ENCODE results near the gene SLIT3. TPM values are rescaled to one million over a fixed set of nuclear protein-coding genes. Genes with fewer than 3 reads are reported as not detected.

SLIT3 gene
- total and polyA plus RNA-seq, 2 donors (not counting 3 experiments of a cell fraction or from before 2014, with no cell fraction given) = 0.90 to 1.0 TPM

GRCh38 chr5:168771678-168772077, 529.3 kb downstream of the SLIT3 start:
- POLR2A ChIA-PET = no interaction called here

GRCh38 chr5:168770996-168771395, 529.9 kb downstream of the SLIT3 start:
- ChIA-PET POLR2A (no interaction called here), CTCF (interaction anchor here (0.5 kb wide), 1 partner anchor 32 kb away, joined by 3 read pairs; no protein-coding TSS in a partner anchor)
- Histone ChIP-seq H3K9ac (replicated peaks; ENCODE audit: extremely low read depth, insufficient read depth, low read length) (no peak overlapping the region), H3K4me2 (ENCODE audit: insufficient read depth, low read length) (no peak overlapping the region), H3K27me3 (ENCODE audit: control insufficient read depth in 2 of 2, insufficient read depth in 2 of 2, low read length in 2 of 2) (no peaks in the 10 kb centered on the region), H4K20me1 (replicated peaks; ENCODE audit: control insufficient read depth, extremely low read depth, insufficient read depth, low read length) (no peaks in the 10 kb centered on the region), H3K9me3 (replicated peaks; ENCODE audit: control insufficient read depth, insufficient read depth, low read length) (no peaks in the 10 kb centered on the region), H3K79me2 (ENCODE audit: control insufficient read depth, insufficient read depth, low read length) (no peaks in the 10 kb centered on the region), H3K4me1 (ENCODE audit: control insufficient read depth, extremely low read depth, insufficient read depth, low read length) (no peaks in the 10 kb centered on the region), H3K27ac (ENCODE audit: insufficient read depth, low read depth, low read length) (no peak overlapping the region), H3K4me3 (replicated peaks in 1 of 3; ENCODE audit: insufficient read depth in 1 of 3, low read depth in 1 of 3, low read length in 3 of 3) (no peak overlapping the region), H3K9me1 (replicated peaks; ENCODE audit: control insufficient read depth, extremely low read depth, insufficient read depth, low read length) (no peaks in the 10 kb centered on the region), H2AFZ (ENCODE audit: low read depth, low read length) (no peak overlapping the region), H3K36me3 (ENCODE audit: control insufficient read depth in 2 of 2, extremely low read depth in 1 of 2, insufficient read depth in 2 of 2, low read length in 2 of 2) (no peaks in the 10 kb centered on the region)
- FAIRE-seq = no peak
- intact Hi-C loops (cut with micrococcal nuclease) = no loop called here
- TF ChIP-seq JUN (IDR thresholded peaks at IDR 0.05; ENCODE audit: borderline replicate concordance, insufficient read depth, insufficient read length, low read depth) (no peak), EZH2 (IDR thresholded peaks at IDR 0.05; ENCODE audit: borderline replicate concordance, low read depth, low read length, severe bottlenecking) (no peak), MAX (IDR thresholded peaks at IDR 0.05; ENCODE audit: insufficient read depth, insufficient read length) (no peak), POLR2A (IDR thresholded peaks at IDR 0.05; ENCODE audit: low read depth, low read length) (no peak), GATA2 (IDR thresholded peaks at IDR 0.05; ENCODE audit: insufficient read depth, insufficient read length, low read depth, low read length) (no peak), FOS (IDR thresholded peaks at IDR 0.05; ENCODE audit: borderline replicate concordance, insufficient read depth, low read length) (no peak), MYC (IDR thresholded peaks at IDR 0.05; ENCODE audit: low read depth, low read length) (no peak), CTCF (IDR thresholded peaks at IDR 0.05; ENCODE audit: extremely low read depth in 1 of 2, insufficient read depth in 1 of 2, low read depth in 1 of 2, low read length in 2 of 2) (no peak), POLR2AphosphoS5 (IDR thresholded peaks at IDR 0.05; ENCODE audit: insufficient read depth, low read depth, low read length) (no peak)
- BruUV-seq (replicated peaks) = no TSS peak
- DNase-seq (ENCODE audit: low read depth, low spot score) = no peak
- dilution Hi-C loops (cut with MboI; ENCODE audit: extremely low pct_ligation_motif_present, low sequenced_read_pairs) = no loop called here

More at GRCh38 chr5:168771678-168772077, 529.3 kb downstream of the SLIT3 start:
- FAIRE-seq (no peak), DNase-seq (ENCODE audit: low read depth, low spot score) (no peak)
- CTCF ChIA-PET = interaction anchor here (0.5 kb wide), 1 partner anchor 33 kb away, joined by 3 read pairs; no protein-coding TSS in a partner anchor
- no peaks in the 10 kb centered on the region for H3K36me3 ChIP-seq (ENCODE audit: control insufficient read depth in 2 of 2, extremely low read depth in 1 of 2, insufficient read depth in 2 of 2, low read length in 2 of 2)
- no peak overlapping the region for H2AFZ ChIP-seq (ENCODE audit: low read depth, low read length)
- no peak overlapping the region for H3K4me3 ChIP-seq (replicated peaks in 1 of 3; ENCODE audit: insufficient read depth in 1 of 3, low read depth in 1 of 3, low read length in 3 of 3)
- no peaks in the 10 kb centered on the region for H3K27me3 ChIP-seq (ENCODE audit: control insufficient read depth in 2 of 2, insufficient read depth in 2 of 2, low read length in 2 of 2)
- H3K9me1 ChIP-seq (replicated peaks; ENCODE audit: control insufficient read depth, extremely low read depth, insufficient read depth, low read length) = no peaks in the 10 kb centered on the region
- H3K4me2 ChIP-seq (ENCODE audit: insufficient read depth, low read length) = no peak overlapping the region
- H3K9ac ChIP-seq (replicated peaks; ENCODE audit: extremely low read depth, insufficient read depth, low read length) = no peak overlapping the region
- intact Hi-C loops (cut with micrococcal nuclease) = no loop called here
- dilution Hi-C loops (cut with MboI; ENCODE audit: extremely low pct_ligation_motif_present, low sequenced_read_pairs) = no loop called here
- no peaks in the 10 kb centered on the region for H3K79me2 ChIP-seq (ENCODE audit: control insufficient read depth, insufficient read depth, low read length)
- BruUV-seq (replicated peaks) = no TSS peak
- H3K4me1 ChIP-seq (ENCODE audit: control insufficient read depth, extremely low read depth, insufficient read depth, low read length) = no peaks in the 10 kb centered on the region
- no peak overlapping the region for H3K27ac ChIP-seq (ENCODE audit: insufficient read depth, low read depth, low read length)
- TF ChIP-seq GATA2 (IDR thresholded peaks at IDR 0.05; ENCODE audit: insufficient read depth, insufficient read length, low read depth, low read length) (no peak), POLR2A (IDR thresholded peaks at IDR 0.05; ENCODE audit: low read depth, low read length) (no peak), MAX (IDR thresholded peaks at IDR 0.05; ENCODE audit: insufficient read depth, insufficient read length) (no peak)
- H3K9me3 ChIP-seq (replicated peaks; ENCODE audit: control insufficient read depth, insufficient read depth, low read length) = no peaks in the 10 kb centered on the region
- no peaks in the 10 kb centered on the region for H4K20me1 ChIP-seq (replicated peaks; ENCODE audit: control insufficient read depth, extremely low read depth, insufficient read depth, low read length)
